OCI-LY7 (cell line): ENCODE data around the gene ZP4. TPM values are rescaled to one million over a fixed set of nuclear protein-coding genes. Genes with fewer than 3 reads are reported as not detected.

Experiments used
- BruUV-seq: library from RNA; stranded (reverse); fragments of 400-500 nt; replicated peaks from 2 replicates; lab custom pipeline; 2021; lab: Mats Ljungman, UMichigan
- CTCF ChIA-PET: fragments of 300-600 bp; sonication (Branson Sonifier 250); formaldehyde crosslinking; loops from one replicate; lab custom pipeline; 2022; ENCODE audit warnings: antibody characterized with exemption; ENCODE audit not compliant: unreplicated experiment; lab: Charles Lee
- POLR2A ChIA-PET: fragments of 300-600 bp; sonication (Branson Sonifier 250); formaldehyde crosslinking; loops from one replicate; lab custom pipeline; 2022; ENCODE audit warnings: antibody characterized with exemption; lab: Charles Lee
- DNase-seq: peaks from one replicate; pipeline ENCODE4 v3.0.0-alpha.2; 2015; ENCODE audit warnings: low spot score
- H2AFZ ChIP-seq: fragments of 200-600 bp; sonication (generic), shearing (Covaris generic); 2 replicates; pipeline ENCODE4 v1.6.1; 2014; ENCODE audit warnings: mild to moderate bottlenecking, antibody characterized with exemption, low read length, moderate library complexity
- H3K27ac ChIP-seq: fragments of 200-600 bp; sonication (generic); 2 replicates; pipeline ENCODE4 v1.5.1; 2014; ENCODE audit warnings: mixed run types, low read depth, mild to moderate bottlenecking, moderate library complexity, low read length, inconsistent platforms; ENCODE audit not compliant: poor library complexity, severe bottlenecking
- H3K36me3 ChIP-seq: fragments of 200-600 bp; sonication (generic); 2 replicates; pipeline ENCODE4 v1.6.1; 2014; ENCODE audit warnings: mild to moderate bottlenecking, antibody characterized with exemption, low read length, moderate library complexity, mixed read lengths; ENCODE audit not compliant: insufficient read depth
- H3K4me1 ChIP-seq: fragments of 200-600 bp; sonication (generic); 2 replicates; pipeline ENCODE4 v1.5.1; 2014; ENCODE audit warnings: mild to moderate bottlenecking, low read length; ENCODE audit not compliant: insufficient read depth, poor library complexity, severe bottlenecking
- H3K4me2 ChIP-seq: fragments of 200-600 bp; sonication (generic); 2 replicates; pipeline ENCODE4 v1.6.1; 2014; ENCODE audit warnings: mild to moderate bottlenecking, low read length
- H3K4me3 ChIP-seq: fragments of 200-600 bp; sonication (generic); 2 replicates; pipeline ENCODE4 v1.5.1; 2014; ENCODE audit warnings: mild to moderate bottlenecking, low read depth, low read length; ENCODE audit not compliant: poor library complexity, severe bottlenecking
- H3K79me2 ChIP-seq: fragments of 200-600 bp; sonication (generic); 2 replicates; pipeline ENCODE4 v1.6.1; 2016; ENCODE audit warnings: low read depth, mild to moderate bottlenecking, low read length, moderate library complexity, mixed read lengths; ENCODE audit not compliant: insufficient read depth
- H3K9me2 ChIP-seq: fragments of 200-600 bp; sonication (generic); 2 replicates; pipeline ENCODE4 v1.6.1; 2016; ENCODE audit warnings: mild to moderate bottlenecking, low read length, mixed read lengths; ENCODE audit not compliant: insufficient read depth
- H3K9me3 ChIP-seq: fragments of 200-600 bp; sonication (generic); 2 replicates; pipeline ENCODE4 v1.6.1; 2014; ENCODE audit warnings: mild to moderate bottlenecking, mixed run types, low read length, mixed read lengths
- H4K20me1 ChIP-seq: fragments of 200-600 bp; sonication (generic); 2 replicates; pipeline ENCODE4 v1.6.1; 2014; ENCODE audit warnings: mild to moderate bottlenecking, antibody characterized with exemption, low read length, moderate library complexity, mixed read lengths; ENCODE audit not compliant: insufficient read depth
- EZH2phosphoT487 ChIP-seq: fragments of 200-600 bp; sonication (generic); IDR thresholded peaks from 2 replicates; pipeline ENCODE4 v1.6.1; 2018; ENCODE audit warnings: low read depth, borderline replicate concordance, mild to moderate bottlenecking, mixed run types, antibody characterized with exemption, low read length, moderate library complexity, mixed read lengths
- intact Hi-C: fragments of 100-400 bp; cut with micrococcal nuclease; formaldehyde crosslinking; loops from one replicate; pipeline ENCODE4 v1.10.0; 2022; ENCODE audit not compliant: unreplicated experiment
- total RNA-seq, 2 experiments: library from RNA; depleted of rRNA in 1 of 2; stranded (reverse); fragments of >200 nt in 1 of 2; shearing (Covaris generic) in 1 of 2; gene quantifications; 2 replicates each; pipeline ENCODE4 v1.2.3, GENCODE V29; 2014 to 2022
- TF ChIP-seq, protein P1 (sequence below): fragments of 200-600 bp; sonication (generic); conservative IDR thresholded peaks from 2 replicates; pipeline ENCODE4 v1.5.1; 2014; ENCODE audit warnings: mild to moderate bottlenecking, antibody characterized with exemption, low read length, moderate library complexity, mixed read lengths

ZP4 gene
- total RNA-seq, 2 experiments from 2014 or later = not detected

DNA sequence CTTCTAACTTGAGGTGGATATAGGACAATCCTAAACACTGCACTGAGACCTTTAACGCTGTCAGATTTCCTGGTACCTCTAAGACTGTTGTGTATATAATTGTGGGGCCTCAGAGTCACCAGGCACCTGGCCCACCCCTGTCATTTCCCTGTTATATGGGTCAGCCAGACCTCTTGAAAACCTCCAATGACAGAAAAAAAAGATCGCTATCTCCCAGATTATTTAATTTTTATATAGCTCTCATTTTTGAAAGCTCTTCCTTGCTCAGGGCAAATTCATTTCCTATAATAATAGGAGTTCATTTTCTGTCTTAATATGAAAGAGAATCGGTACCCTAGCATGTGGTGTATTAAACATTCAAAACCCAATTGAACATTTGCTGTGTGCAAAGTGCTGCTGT, 56.7 kb downstream of the ZP4 start:
- Histone ChIP-seq H3K27ac (no peak overlapping the region), H3K4me2 (no peak overlapping the region), H3K9me2 (no peaks in the 10 kb centered on the region), H3K9me3 (no peaks in the 10 kb centered on the region), H3K36me3 (no peaks in the 10 kb centered on the region), H3K4me1 (no peaks in the 10 kb centered on the region), H2AFZ (no peak overlapping the region), H4K20me1 (no peaks in the 10 kb centered on the region), H3K4me3 (no peak overlapping the region), H3K79me2 (no peaks in the 10 kb centered on the region)
- BruUV-seq = no TSS peak
- no peak for DNase-seq
- CTCF ChIA-PET = no interaction called here
- POLR2A ChIA-PET = interaction anchor here (0.5 kb wide), 1 partner anchor 14 kb away, joined by 7 read pairs; no protein-coding TSS in a partner anchor
- intact Hi-C loops = no loop called here
- TF ChIP-seq, protein P1, sequence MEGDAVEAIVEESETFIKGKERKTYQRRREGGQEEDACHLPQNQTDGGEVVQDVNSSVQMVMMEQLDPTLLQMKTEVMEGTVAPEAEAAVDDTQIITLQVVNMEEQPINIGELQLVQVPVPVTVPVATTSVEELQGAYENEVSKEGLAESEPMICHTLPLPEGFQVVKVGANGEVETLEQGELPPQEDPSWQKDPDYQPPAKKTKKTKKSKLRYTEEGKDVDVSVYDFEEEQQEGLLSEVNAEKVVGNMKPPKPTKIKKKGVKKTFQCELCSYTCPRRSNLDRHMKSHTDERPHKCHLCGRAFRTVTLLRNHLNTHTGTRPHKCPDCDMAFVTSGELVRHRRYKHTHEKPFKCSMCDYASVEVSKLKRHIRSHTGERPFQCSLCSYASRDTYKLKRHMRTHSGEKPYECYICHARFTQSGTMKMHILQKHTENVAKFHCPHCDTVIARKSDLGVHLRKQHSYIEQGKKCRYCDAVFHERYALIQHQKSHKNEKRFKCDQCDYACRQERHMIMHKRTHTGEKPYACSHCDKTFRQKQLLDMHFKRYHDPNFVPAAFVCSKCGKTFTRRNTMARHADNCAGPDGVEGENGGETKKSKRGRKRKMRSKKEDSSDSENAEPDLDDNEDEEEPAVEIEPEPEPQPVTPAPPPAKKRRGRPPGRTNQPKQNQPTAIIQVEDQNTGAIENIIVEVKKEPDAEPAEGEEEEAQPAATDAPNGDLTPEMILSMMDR = no peak
- TF ChIP-seq EZH2phosphoT487 = no peak

DNA sequence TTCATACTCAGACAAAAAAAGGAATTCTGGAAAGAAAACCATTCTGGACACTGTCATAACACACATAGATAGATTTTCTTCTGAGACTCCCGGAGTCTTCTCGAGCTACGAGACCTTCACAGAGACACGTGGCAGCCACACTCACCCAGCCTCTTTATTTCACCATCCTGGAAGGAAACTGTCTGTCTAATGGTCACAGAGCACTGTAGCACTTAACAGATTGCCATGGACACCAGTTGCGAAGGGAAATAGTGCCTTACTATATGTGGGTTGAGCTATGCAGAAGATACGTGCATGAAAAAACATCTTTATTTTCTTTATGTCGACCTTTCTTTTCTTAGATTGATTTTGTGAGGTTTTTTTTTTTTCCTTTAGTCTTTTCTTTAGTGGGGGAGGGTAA, 57.9 kb downstream of the ZP4 start:
- no peak overlapping the region for H2AFZ ChIP-seq
- no peaks in the 10 kb centered on the region for H3K9me3 ChIP-seq
- H3K4me1 ChIP-seq = no peaks in the 10 kb centered on the region
- H3K4me3 ChIP-seq = no peak overlapping the region
- ChIA-PET CTCF (no interaction called here), POLR2A (no interaction called here)
- no peak overlapping the region for H3K27ac ChIP-seq
- intact Hi-C loops = no loop called here
- H3K4me2 ChIP-seq = no peak overlapping the region
- no peak for DNase-seq
- no peak for TF ChIP-seq EZH2phosphoT487
- TF ChIP-seq, protein P1 = no peak
- H3K79me2 ChIP-seq = no peaks in the 10 kb centered on the region
- H3K9me2 ChIP-seq = no peaks in the 10 kb centered on the region
- no peaks in the 10 kb centered on the region for H4K20me1 ChIP-seq
- no peaks in the 10 kb centered on the region for H3K36me3 ChIP-seq
- BruUV-seq = no TSS peak
